GM23338 (cell line): Measurements from ENCODE around the gene MTRR.

Source experiments
- CREB1 ChIP-seq: fragments of 250-450 bp; sonication (Bioruptor Pico); IDR thresholded peaks from 2 replicates; pipeline ENCODE4 v1.5.0; 2020; ENCODE audit warnings: low read depth, mild to moderate bottlenecking, moderate library complexity
- ETS1 ChIP-seq: IDR thresholded peaks from 2 replicates; pipeline ENCODE4 v1.6.1; 2016; ENCODE audit warnings: antibody characterized with exemption
- EZH2 ChIP-seq: fragments of 200-600 bp; sonication (generic); IDR thresholded peaks from one replicate; pipeline ENCODE4 v1.8.0; 2017; ENCODE audit warnings: antibody characterized with exemption, mild to moderate bottlenecking, low read depth; ENCODE audit not compliant: unreplicated experiment
- EZH2phosphoT487 ChIP-seq: fragments of 200-600 bp; sonication (generic); IDR thresholded peaks from one replicate; pipeline ENCODE4 v1.8.1; 2018; ENCODE audit warnings: antibody characterized with exemption; ENCODE audit not compliant: unreplicated experiment
- JUNB ChIP-seq: IDR thresholded peaks from one replicate; pipeline ENCODE4 v1.6.1; 2016; ENCODE audit warnings: antibody characterized with exemption; ENCODE audit not compliant: unreplicated experiment
- NANOG ChIP-seq: IDR thresholded peaks from 2 replicates; pipeline ENCODE4 v1.6.1; 2016; ENCODE audit warnings: antibody characterized with exemption, borderline replicate concordance
- POLR2AphosphoS5 ChIP-seq: IDR thresholded peaks from 2 replicates; pipeline ENCODE4 v1.6.1; 2016; ENCODE audit warnings: antibody characterized with exemption, low read depth
- REST ChIP-seq: IDR thresholded peaks from one replicate; pipeline ENCODE4 v1.6.1; 2018; ENCODE audit warnings: antibody characterized with exemption; ENCODE audit not compliant: unreplicated experiment
- ZNF114 ChIP-seq: fragments of 250-450 bp; sonication (Bioruptor Pico); IDR thresholded peaks from 2 replicates; pipeline ENCODE4 v1.5.0; 2020; ENCODE audit warnings: mild to moderate bottlenecking, moderate library complexity
- TF ChIP-seq, protein P1 (sequence below), 2 experiments: fragments of 200-600 bp in 1 of 2; sonication (generic) in 1 of 2; conservative IDR thresholded peaks; 2 replicates each; pipeline versions ENCODE4 v1.5.1 to v1.6.1; 2016 to 2017; ENCODE audit warnings: antibody characterized with exemption in 2 of 2, low read depth in 2 of 2, mild to moderate bottlenecking in 2 of 2, moderate library complexity in 1 of 2

GRCh38 chr5:7873216-7873615, 4.3 kb downstream of the MTRR start:
- TF ChIP-seq, protein P1, sequence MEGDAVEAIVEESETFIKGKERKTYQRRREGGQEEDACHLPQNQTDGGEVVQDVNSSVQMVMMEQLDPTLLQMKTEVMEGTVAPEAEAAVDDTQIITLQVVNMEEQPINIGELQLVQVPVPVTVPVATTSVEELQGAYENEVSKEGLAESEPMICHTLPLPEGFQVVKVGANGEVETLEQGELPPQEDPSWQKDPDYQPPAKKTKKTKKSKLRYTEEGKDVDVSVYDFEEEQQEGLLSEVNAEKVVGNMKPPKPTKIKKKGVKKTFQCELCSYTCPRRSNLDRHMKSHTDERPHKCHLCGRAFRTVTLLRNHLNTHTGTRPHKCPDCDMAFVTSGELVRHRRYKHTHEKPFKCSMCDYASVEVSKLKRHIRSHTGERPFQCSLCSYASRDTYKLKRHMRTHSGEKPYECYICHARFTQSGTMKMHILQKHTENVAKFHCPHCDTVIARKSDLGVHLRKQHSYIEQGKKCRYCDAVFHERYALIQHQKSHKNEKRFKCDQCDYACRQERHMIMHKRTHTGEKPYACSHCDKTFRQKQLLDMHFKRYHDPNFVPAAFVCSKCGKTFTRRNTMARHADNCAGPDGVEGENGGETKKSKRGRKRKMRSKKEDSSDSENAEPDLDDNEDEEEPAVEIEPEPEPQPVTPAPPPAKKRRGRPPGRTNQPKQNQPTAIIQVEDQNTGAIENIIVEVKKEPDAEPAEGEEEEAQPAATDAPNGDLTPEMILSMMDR (conservative IDR thresholded peaks at IDR 0.05; ENCODE audit: low read depth in 2 of 2): no peak
- TF ChIP-seq REST: no peak
- no peak for TF ChIP-seq EZH2phosphoT487
- TF ChIP-seq EZH2: no peak
- TF ChIP-seq JUNB: no peak
- no peak for TF ChIP-seq CREB1 (CRISPR knock-in tag)
- no peak for TF ChIP-seq ETS1
- TF ChIP-seq POLR2AphosphoS5: no peak
- no peak for TF ChIP-seq ZNF114
- no peak for TF ChIP-seq NANOG
